HepG2 (cell line): ENCODE data around the gene CASP6. TPM values are rescaled to one million over a fixed set of nuclear protein-coding genes. Genes with fewer than 3 reads are reported as not detected.

Experiments
- ATAC-seq: fragments of 200-7000 bp; cut with Tn5 transposase; 3 replicates; pipeline ENCODE4 v1.9.1; 2020; ENCODE audit warnings: mild to moderate bottlenecking, moderate library complexity
- BruUV-seq: library from RNA; stranded (reverse); fragments of 400-500 nt; replicated peaks from 2 replicates; lab custom pipeline; 2021; lab: Mats Ljungman, UMichigan
- CTCF ChIA-PET: fragments of 300-600 bp; formaldehyde crosslinking; extraction: SDS; loops from one replicate; lab custom pipeline; 2021; ENCODE audit warnings: low total read pairs, inconsistent platforms, low intra/inter-chr PET ratio; lab: Yijun Ruan, JAX
- POLR2A ChIA-PET: fragments of 350-600 bp; sonication (Branson Sonifier 250); formaldehyde crosslinking; loops from one replicate; lab custom pipeline; 2020; ENCODE audit warnings: antibody characterized with exemption, inconsistent platforms; lab: Yijun Ruan, JAX
- DNase-seq: peaks from one replicate; pipeline ENCODE4 v3.0.0-alpha.2; 2015; ENCODE audit warnings: low spot score
- FAIRE-seq: peaks from 3 replicates; lab custom pipeline; 2011; peaks lifted over from hg19 to GRCh38; lab: Jason Lieb, UNC
- H2AFZ ChIP-seq: one replicate; pipeline ENCODE4 v1.6.1; 2011; ENCODE audit warnings: low read length, inconsistent platforms
- H3K27ac ChIP-seq: fragments of 300-600 bp; 3 replicates; pipeline ENCODE4 v1.8.0; 2011; ENCODE audit warnings: mixed run types, mild to moderate bottlenecking, mixed read lengths, low read length, inconsistent platforms; ENCODE audit not compliant: insufficient read depth; ENCODE audit errors: extremely low read length
- H3K27me3 ChIP-seq, 2 experiments: fragments of 200-600 bp in 1 of 2; 2 replicates in 1 of 2; 3 replicates in 1 of 2; pipeline versions ENCODE4 v1.6.0 to v1.8.0; 2011; ENCODE audit warnings: low read length in 2 of 2, mild to moderate bottlenecking in 2 of 2, moderate library complexity in 2 of 2, inconsistent platforms in 1 of 2; ENCODE audit not compliant: insufficient read depth in 2 of 2, control insufficient read depth in 1 of 2
- H3K36me3 ChIP-seq, 2 experiments: fragments of 200-600 bp in 1 of 2; replicated peaks in 1 of 2; 2 replicates in 1 of 2; 3 replicates in 1 of 2; pipeline versions ENCODE4 v1.5.1 to v1.8.0; 2011; ENCODE audit warnings: low read length in 2 of 2, inconsistent platforms in 1 of 2; ENCODE audit not compliant: insufficient read depth in 2 of 2, control insufficient read depth in 1 of 2
- H3K4me1 ChIP-seq: 2 replicates; pipeline ENCODE4 v1.5.1; 2012; ENCODE audit warnings: low read length, inconsistent platforms; ENCODE audit not compliant: insufficient read depth
- H3K4me2 ChIP-seq: 2 replicates; pipeline ENCODE4 v1.6.0; 2011; ENCODE audit warnings: low read depth, low read length, inconsistent platforms
- H3K4me3 ChIP-seq, 3 experiments: fragments of 200-600 bp in 1 of 3; sonication (generic), shearing (Covaris generic) in 1 of 3; replicated peaks in 1 of 3; 2 replicates each; pipeline ENCODE4 v1.5.1; 2011 to 2016; ENCODE audit warnings: low read length in 3 of 3, inconsistent platforms in 2 of 3, low read depth in 2 of 3, mild to moderate bottlenecking in 2 of 3, control low read depth in 1 of 3, mixed read lengths in 1 of 3; ENCODE audit not compliant: insufficient read depth in 1 of 3
- H3K79me2 ChIP-seq: one replicate; pipeline ENCODE4 v1.6.1; 2011; ENCODE audit warnings: low read length, inconsistent platforms; ENCODE audit not compliant: insufficient read depth
- H3K9ac ChIP-seq: 2 replicates; pipeline ENCODE4 v1.6.0; 2011; ENCODE audit warnings: mild to moderate bottlenecking, low read depth, low read length, inconsistent platforms; ENCODE audit not compliant: insufficient read depth
- H3K9me3 ChIP-seq: 2 replicates; pipeline ENCODE4 v1.5.1; 2012; ENCODE audit warnings: mild to moderate bottlenecking, low read length
- H4K20me1 ChIP-seq: 2 replicates; pipeline ENCODE4 v1.6.0; 2011; ENCODE audit warnings: inconsistent platforms, mild to moderate bottlenecking, low read length, moderate library complexity; ENCODE audit not compliant: insufficient read depth
- GATAD1 ChIP-seq: IDR thresholded peaks from 2 replicates; pipeline ENCODE4 v1.6.1; 2016; ENCODE audit warnings: missing genetic modification reagents, missing compliant biosample characterization
- SETDB1 ChIP-seq: sonication (generic); formaldehyde crosslinking; IDR thresholded peaks from 2 replicates; pipeline ENCODE4 v1.5.1; 2020; ENCODE audit warnings: missing genetic modification reagents, mild to moderate bottlenecking, borderline replicate concordance
- SMC3 ChIP-seq: IDR thresholded peaks from 2 replicates; pipeline ENCODE4 v1.6.1; 2011; ENCODE audit warnings: low read length, improper control_type of control experiment
- SOX6 ChIP-seq, 2 experiments: fragments of 450-650 bp in 1 of 2; sonication (generic) in 1 of 2; formaldehyde crosslinking in 1 of 2; IDR thresholded peaks; 2 replicates each; pipeline versions ENCODE4 v1.4.0 to v1.6.1; 2017 to 2020; ENCODE audit warnings: antibody characterized with exemption in 1 of 2, mild to moderate bottlenecking in 1 of 2, missing genetic modification reagents in 1 of 2
- SRSF4 ChIP-seq: fragments of 200-400 bp; formaldehyde crosslinking; IDR thresholded peaks from one replicate; pipeline ENCODE4 v1.6.1; 2018; ENCODE audit warnings: mild to moderate bottlenecking, low read depth, low read length, moderate library complexity; ENCODE audit not compliant: poor library complexity, severe bottlenecking
- ZNF562 ChIP-seq: sonication (generic); formaldehyde crosslinking; IDR thresholded peaks from 2 replicates; pipeline ENCODE4 v1.8.0; 2022; ENCODE audit warnings: missing genetic modification reagents, borderline replicate concordance
- WGBS: methylation state at CpG from one replicate; pipeline ENCODE4 v1.1.6; 2017; ENCODE audit warnings: low lambda C conversion rate; 5-methylcytosine and 5-hydroxymethylcytosine counted together
- in situ Hi-C: cut with HindIII; loops from 2 replicates; pipeline ENCODE4 v1.10.0; 2017; ENCODE audit warnings: low pct_unique_long_range_greater_than_20kb; ENCODE audit not compliant: extremely low pct_ligation_motif_present
- intact Hi-C: fragments of 100-400 bp; cut with micrococcal nuclease; formaldehyde crosslinking; loops from one replicate; pipeline ENCODE4 v1.10.0; 2022; ENCODE audit not compliant: unreplicated experiment
- polyA plus RNA-seq, 8 experiments: library from polyadenylated mRNA; depleted of rRNA in 3 of 8; stranded (reverse) in 7 of 8; unstranded in 1 of 8; fragments of >200 nt; fragmentation: Illumina TruSeq in 4 of 8; extraction: Trizol in 4 of 8; gene quantifications; 2 replicates each; pipeline versions ENCODE4 v1.2.1 to v1.2.3, GENCODE V29; 2011 to 2016; ENCODE audit warnings: low read depth in 4 of 8, missing spikeins in 1 of 8, mixed read lengths in 1 of 8; ENCODE audit not compliant: insufficient read depth in 1 of 8
- total RNA-seq, 5 experiments: library from RNA; depleted of rRNA; stranded (reverse); fragments of >200 nt; fragmentation: Illumina TruSeq; extraction: Trizol; gene quantifications; 2 replicates each; pipeline ENCODE4 v1.2.3, GENCODE V29; 2016; ENCODE audit warnings: low read depth in 1 of 5
- TF ChIP-seq, protein P1 (sequence below): sonication (generic); formaldehyde crosslinking; IDR thresholded peaks from 2 replicates; pipeline ENCODE4 v1.8.0; 2022; ENCODE audit warnings: missing genetic modification reagents, low read depth, mild to moderate bottlenecking, borderline replicate concordance
- TF ChIP-seq, protein P2 (sequence below): sonication (generic); formaldehyde crosslinking; conservative IDR thresholded peaks from 2 replicates; pipeline ENCODE4 v1.8.1; 2023; ENCODE audit warnings: missing genetic modification reagents

The CASP6 gene
- total and polyA plus RNA-seq, 2 of the 13 experiments (the other 11 are each of a cell fraction or from before 2014, with no cell fraction given): 19.7 to 34.6 TPM

DNA sequence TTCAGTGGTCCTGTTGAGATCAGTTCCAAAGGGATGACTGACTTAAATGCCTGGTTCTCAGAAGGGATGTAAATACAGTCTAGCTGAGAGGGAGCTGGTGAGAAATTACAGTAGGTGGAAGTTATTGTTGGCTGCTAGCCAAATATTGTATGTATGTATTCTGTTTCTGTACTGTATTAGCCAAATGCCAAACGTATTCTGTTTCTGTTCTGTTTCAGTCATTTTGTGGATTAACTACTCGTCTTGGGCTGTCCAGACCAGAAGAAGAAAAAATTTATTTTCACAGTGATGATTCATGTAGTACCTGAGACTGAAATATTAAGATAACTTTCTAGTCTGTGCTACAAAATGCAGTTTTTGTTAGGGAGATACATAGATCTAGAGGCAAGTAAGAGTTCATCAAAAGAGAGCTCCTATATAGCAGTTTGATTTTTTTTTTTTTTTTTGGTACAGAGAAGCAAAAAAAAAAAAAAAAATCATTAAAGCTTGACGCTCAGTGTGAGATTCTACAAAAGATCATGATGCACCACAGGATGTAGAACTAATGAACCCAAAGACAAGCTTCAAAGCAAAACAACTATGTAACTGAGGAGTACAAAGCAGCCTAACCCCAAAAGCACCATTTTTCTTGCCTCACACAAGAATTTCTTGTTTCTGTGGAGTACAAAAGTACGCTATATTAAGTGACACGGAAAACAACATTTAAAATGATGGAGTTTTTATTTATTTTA, 54.8 kb downstream of the CASP6 start:
- FAIRE-seq: no peak
- no TSS peak for BruUV-seq
- intact Hi-C loops (no loop called here), in situ Hi-C loops (no loop called here)
- H3K9ac ChIP-seq: no peak overlapping the region
- CTCF ChIA-PET: no interaction called here
- POLR2A ChIA-PET: no interaction called here
- no peaks in the 10 kb centered on the region for H3K79me2 ChIP-seq
- H3K4me2 ChIP-seq: no peak overlapping the region
- H3K27me3 ChIP-seq: no peaks in the 10 kb centered on the region; a peak in 1 of 5 replicates
- no peak for ATAC-seq
- H3K27ac ChIP-seq: no peak overlapping the region
- DNase-seq: no peak
- H3K9me3 ChIP-seq: no peaks in the 10 kb centered on the region
- 61% methylated on average over 5 of the region's 5 CpGs for WGBS
- no peak overlapping the region for H2AFZ ChIP-seq
- 0 out of 5 replicates have a peak, but pooled peaks cover 0 to 2% of the 10 kb centered on the region in 2 experiments for H3K36me3 ChIP-seq
- no peak overlapping the region for H3K4me3 ChIP-seq
- H3K4me1 ChIP-seq: no peaks in the 10 kb centered on the region
- TF ChIP-seq SMC3: no peak
- TF ChIP-seq, protein P1, sequence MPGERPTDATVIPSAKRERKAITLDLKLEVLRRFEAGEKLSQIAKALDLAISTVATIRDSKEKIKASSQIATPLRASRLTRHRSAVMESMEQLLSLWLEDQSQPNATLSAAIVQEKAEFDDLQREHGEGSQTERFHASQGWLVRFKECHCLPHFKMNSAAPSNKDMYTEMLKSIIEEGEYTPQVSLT (CRISPR knock-in tag): no peak
- TF ChIP-seq SOX6 (IDR thresholded peaks at IDR 0.05): no peak
- no peak for TF ChIP-seq SOX6 (CRISPR knock-in tag; IDR thresholded peaks at IDR 0.05)
- no peak for TF ChIP-seq SRSF4
- no peak for TF ChIP-seq SETDB1 (CRISPR knock-in tag)
- TF ChIP-seq, protein P2, sequence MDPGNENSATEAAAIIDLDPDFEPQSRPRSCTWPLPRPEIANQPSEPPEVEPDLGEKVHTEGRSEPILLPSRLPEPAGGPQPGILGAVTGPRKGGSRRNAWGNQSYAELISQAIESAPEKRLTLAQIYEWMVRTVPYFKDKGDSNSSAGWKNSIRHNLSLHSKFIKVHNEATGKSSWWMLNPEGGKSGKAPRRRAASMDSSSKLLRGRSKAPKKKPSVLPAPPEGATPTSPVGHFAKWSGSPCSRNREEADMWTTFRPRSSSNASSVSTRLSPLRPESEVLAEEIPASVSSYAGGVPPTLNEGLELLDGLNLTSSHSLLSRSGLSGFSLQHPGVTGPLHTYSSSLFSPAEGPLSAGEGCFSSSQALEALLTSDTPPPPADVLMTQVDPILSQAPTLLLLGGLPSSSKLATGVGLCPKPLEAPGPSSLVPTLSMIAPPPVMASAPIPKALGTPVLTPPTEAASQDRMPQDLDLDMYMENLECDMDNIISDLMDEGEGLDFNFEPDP (CRISPR knock-in tag): no peak
- no peak for TF ChIP-seq ZNF562
- no peak for TF ChIP-seq GATAD1
- no peaks in the 10 kb centered on the region for H4K20me1 ChIP-seq
